Ureter (tissue), 1 donor: ENCODE data around the gene TBC1D22A. TPM values are rescaled to one million over a fixed set of nuclear protein-coding genes. Genes with fewer than 3 reads are reported as not detected.

Experiments
- DNase-seq: peaks from one replicate; pipeline ENCODE4 v3.0.0-alpha.2; 2020; ENCODE audit warnings: low spot score
- total RNA-seq: library from RNA; stranded (reverse); gene quantifications from one replicate; pipeline ENCODE4 v1.2.4, GENCODE V29; 2023
- donor health status: DM: yes; HTN: yes; CAD: no.

TBC1D22A gene
- total RNA-seq, 1 donor from 2014 or later: 32.6 TPM

DNA sequence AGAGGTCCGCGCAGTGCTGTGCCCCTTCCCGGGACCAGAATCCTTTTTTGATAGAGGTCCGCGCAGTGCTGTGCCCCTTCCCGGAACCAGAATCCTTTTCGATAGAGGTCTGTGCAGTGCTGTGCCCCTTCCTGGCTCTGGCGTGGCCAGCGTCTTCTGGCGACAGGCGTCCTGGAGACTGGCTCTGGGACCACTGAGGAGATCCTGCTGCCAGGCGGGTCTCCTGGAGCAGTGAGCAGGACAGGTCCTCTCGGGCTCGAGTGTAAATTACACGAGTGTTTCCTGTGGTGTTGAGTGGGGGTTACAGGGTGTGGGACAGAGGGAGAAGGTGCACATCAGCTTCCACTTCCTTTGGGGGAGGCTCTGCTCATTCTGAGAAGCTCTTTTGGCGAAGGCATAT is 98.1 kb downstream of the TBC1D22A start:
- DNase-seq: no peak

DNA sequence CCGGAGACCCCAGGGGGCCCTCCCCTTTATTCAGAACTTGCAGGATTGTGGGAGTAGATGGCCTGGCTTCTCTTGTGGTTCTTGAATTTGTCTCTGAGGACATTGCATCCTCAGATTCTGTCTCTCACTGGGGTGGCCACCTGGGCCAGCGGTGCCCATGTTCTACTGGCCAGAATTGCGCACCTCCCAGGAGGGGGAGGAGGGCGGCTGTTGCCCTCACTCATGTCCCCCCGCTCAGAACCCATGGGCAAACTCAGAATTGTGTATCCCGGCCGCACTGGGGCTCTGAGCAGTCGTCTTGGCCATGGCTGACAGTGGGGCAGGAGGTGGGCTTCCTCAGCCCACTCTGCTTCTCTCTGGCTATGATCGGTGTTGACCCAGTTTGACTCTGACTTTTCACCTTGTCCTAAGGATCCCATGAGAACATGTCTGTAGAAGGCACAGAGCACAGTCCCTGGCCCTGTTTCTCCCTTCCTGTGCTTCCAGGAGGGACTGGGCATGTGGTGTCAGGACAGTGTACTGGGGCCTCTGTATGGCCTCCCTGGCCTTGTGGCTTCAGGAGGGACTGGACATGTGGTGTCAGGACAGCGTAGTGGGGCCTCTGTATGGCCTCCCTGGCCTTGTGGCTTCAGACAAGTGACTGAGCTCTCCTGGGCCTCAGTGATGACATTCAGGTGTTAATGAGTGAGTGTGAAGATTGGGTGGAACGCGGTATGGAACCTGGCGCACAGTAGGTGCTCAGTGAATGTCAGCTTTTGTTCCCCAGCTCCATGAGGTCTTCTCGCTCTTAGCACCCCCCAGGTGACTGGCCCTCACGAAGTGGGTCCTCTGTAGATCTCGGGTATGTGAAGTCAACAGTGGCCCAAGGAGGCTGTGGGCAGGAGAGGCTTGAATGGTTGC is 99.3 kb downstream of the TBC1D22A start:
- DNase-seq: no peak

DNA sequence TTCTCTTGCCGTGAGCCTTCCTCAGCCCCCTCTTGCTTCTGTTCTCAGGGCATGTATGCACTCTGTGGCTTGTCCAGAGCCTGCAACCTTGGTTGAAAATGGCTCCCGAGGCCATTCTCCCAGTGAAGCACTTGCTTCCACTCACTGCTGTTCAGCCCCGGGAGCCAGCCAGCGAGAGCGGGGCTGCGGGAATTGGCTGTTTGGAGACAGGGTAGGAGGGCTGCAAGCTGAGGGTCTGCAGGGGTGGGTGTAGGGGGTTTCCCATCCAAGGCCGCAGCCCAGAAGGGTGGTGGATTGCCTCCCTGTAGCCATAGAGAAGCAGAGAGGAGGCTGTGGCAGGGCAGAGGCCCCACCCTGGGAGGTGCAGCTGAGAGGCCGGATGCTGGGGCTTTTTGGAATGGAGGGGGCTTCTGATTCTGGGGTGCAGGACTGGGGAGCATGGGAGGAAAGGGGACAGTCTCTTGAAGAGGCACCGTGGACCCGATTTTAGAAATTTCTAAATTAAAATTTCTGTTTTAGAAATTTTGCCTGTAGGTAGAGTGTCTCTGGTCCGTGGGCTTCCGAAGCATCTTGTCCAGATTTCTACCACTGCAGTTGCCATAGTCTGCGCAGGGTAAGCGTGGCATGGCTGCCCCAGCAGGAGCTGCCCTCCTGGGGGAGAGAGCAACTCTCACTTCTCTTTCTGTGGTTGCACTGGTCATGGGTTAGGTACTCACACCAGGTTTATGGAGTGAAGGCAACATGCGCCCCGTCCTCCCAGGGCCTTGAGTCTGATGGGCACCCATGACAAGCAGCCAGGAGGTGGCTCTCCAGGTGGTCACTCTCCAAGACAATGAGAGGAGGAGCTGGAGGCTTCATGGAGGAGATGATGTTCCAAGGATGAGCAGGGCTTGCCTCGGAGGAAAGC is 100.2 kb downstream of the TBC1D22A start:
- DNase-seq: no peak

DNA sequence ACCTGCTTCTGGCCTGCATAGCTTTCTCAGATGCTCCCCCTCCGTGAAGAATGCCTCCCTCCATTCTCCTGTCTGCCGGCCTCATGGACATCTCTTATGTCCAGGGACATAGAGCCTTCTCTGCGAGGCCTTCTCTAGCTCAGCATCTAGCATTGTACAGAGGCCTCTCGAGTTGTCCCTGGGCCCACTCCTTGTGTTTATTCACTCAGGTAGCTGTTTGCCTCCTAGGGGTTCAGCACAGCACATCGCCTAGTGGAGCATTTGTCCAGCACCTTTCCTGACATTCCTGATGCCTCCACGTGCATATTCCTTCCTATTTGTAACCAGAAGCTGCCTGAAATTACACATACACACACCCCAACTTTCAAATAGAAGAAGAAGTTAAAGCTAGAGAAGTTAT is 101.3 kb downstream of the TBC1D22A start:
- no peak for DNase-seq

DNA sequence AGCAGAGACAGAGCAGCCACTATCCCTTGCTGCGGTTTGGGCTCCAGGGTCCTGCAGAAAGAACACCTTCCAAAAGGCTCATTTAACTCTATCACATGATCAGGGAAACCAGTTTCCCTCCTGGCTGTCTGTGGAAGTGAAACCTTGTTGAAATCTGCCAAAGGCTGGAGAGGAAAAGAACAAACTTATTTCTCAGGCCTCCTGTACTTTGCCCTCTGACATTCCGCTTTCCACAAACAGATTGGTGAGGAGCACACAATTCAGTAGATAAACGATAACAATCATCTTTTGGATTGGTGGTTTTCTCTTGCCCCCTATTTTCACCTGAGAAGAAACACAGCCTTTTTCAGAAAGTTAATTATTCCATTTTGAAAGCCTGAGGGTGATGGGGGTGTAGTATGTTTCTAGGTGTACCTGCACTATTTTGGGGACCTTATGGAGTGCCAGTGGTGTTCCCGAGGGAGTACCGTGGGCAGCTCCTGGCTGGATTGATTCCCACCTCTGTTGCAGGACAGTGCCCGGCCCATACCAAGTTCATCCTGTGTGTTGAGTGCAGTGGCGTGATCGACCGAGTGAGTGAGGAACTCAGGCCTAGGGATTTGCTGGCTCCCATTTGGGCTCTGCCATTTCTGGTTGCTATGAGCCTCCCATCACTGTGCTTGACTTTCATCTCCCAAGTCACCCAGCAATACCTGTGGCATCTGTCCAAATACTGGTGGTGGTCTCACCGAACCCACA is 102.0 kb downstream of the TBC1D22A start:
- no peak for DNase-seq

DNA sequence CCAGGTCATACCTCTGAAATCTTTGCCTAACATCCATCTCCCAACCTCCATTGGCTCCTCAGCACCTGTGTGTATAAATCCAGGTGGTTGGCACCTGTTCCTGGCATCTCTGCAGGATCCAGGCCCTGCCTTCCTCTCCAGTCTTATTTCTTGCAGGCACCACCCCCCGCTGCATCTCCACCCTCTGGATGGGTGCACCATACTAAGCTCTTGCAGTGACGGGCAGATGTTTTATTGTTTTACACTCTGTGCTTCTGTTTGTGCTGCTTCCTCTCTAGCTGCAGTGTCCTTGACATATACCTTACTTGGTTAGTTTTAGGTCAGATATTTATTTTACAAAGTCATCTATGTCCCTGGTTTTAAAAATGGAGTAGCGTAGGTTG is 102.6 kb downstream of the TBC1D22A start:
- no peak for DNase-seq

DNA sequence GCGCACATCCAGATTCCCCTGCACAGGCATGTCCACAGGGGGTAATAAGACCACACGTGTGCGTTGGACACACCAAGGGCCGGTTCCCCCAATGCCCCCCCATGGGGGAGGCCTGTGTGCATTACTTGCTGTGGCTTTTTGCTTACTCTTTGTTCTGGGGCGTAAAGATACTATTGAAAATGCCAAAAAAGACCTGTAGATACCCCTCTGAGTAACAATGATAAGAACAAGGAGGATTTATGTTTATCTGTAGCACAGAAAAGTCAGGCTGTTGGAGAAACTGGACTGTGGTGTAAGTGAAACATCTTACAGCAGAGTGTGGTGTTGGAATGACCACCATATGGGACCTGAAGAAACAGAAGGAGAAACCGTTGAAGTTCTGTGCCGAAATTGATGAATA is 103.2 kb downstream of the TBC1D22A start:
- no peak for DNase-seq

DNA sequence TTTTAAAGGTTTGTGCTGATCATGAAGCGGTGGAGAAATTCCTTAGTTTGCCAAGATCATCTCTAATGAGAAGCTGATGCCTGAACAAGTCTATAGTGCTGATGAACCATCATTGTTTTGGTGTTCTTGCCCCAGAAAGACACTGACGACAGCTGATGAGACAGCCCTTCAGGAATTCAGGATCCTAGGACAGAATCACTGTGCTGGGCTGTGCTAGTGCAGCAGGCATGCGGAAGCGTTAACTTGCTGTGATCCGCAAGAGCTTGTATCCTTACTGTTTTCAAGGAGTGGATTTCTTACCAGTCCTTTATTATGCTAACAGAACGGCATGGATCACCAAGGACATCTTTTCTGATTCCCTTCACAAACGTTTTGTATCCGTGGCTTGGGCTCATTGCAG is 104.1 kb downstream of the TBC1D22A start:
- no peak for DNase-seq

DNA sequence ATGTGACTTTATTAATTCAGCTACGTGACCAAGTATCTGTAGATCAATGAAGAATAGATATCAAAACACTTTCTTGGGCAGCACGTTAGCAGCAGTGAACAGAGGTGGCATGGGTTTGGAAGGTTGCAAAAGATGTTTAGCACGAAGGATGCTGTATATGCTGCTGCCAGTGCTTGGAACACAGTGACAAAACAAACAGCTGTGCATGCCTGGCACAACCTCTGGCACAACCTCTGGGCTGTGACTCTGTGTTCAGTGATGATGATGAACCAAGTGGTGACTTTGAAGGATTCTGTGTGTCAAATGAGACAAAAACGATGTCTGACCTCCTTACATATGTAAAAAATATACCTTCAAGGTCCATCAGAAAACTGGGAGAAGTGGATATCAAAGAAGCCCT is 104.7 kb downstream of the TBC1D22A start:
- no peak for DNase-seq

DNA sequence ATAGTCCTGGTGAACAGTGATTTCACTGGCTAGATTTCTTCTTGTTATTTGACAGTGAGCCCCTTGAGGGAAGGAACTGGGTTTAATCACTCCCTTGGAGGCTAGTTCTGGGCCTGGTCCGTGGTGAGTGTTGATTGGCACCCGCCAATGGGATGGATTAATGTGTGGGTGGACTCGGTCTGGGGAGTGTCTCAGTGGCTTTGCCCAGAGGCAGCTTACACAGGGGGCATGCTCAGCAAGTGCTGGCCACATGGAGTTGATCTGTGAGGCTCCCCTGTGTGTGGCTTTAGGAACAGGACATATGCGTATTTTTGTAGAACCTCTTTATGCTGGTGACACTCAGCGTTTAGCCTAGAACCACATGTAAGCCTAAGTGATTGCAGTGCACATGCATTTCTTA is 106.9 kb downstream of the TBC1D22A start:
- DNase-seq: no peak

DNA sequence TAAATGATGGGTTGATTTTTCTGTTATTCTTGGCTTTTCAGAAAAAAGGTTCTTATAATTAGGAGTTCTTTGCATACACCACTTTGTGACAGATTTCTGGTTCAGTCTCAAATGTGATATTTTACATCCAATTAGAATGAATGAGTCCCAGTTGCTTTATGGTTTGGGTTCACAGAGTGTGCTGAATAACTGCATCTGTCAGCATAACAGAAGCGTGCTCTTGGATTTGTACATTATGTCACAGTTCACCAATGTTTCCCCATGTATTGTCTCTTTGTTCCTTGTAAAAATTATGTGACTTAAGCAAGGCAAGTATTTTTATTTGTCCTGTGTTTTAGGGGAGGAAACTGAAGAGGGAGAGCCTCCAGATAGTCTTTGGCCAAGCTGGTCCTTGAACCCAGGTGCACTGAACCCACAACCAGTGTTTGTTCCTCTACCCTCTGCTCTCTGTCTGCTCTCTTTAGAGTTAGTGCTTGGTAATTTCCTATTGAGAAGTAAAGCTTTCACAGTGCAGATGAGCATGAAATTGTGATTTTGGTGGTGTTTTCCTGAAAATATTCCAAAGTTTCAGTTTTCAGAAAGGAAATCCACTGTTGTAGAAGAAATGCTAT is 107.5 kb downstream of the TBC1D22A start:
- no peak for DNase-seq

DNA sequence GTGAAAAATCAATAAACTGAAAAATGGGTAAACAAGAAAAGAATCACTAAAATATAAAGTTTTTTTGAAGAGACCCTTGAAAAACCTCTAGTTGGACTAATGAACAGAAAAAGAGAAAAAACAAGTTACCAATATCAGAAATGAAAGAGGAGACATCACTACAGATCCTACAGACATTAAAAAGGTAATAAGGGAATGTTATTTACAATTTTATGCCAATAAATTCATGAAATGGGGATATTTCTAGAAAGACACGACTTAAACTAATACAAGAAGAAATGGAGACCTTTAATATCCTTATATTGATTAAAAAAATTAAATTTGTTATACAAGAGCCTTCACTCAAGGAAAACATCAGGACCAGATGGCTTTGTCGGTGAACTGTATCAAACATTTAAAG is 109.4 kb downstream of the TBC1D22A start:
- no peak for DNase-seq

DNA sequence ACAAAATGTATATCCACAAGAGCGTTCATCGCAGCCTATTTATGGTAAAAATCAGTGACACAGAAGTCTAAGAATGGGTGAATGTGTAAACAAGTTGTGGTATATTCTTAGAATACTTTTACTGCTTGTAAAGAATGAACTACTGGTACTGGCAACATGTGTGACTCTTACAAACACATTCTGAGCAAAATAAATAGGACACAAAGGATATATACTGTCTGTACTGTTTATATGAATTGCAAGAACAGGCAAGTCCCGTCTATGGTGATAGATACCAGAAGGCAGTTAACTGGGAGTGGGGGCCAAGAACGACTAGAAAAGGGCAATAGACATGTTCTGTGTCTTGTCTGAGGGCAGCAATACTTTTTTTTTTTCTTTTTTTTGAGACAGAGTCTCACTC is 112.6 kb downstream of the TBC1D22A start:
- no peak for DNase-seq

DNA sequence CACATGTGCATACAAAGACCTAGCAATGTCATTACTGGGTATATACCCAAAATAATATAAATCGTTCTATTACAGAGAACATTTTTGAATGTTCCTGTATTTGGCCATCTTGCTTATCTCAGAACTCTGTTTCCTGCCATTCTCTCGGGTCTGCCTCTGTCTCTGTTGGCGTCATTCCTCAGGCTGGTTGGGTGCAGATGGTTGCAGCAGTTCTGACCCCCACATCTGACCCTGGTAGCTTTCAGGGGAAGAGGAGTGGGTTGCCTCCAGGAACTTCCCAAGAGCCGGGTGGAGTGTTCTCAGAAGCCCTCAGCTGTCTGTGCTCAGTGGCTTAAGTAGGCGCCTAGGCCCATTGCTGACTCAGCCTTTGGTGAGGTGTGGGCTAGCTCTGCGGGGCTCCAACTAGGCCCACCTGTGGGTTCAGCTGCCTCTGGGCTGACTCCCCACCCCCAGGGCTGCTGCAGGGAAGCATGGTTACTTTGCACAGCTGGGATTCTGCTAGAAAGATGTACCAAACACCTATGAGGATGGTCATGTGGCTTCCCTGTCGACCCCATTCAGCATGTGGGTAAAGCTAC is 114.0 kb downstream of the TBC1D22A start:
- no peak for DNase-seq

DNA sequence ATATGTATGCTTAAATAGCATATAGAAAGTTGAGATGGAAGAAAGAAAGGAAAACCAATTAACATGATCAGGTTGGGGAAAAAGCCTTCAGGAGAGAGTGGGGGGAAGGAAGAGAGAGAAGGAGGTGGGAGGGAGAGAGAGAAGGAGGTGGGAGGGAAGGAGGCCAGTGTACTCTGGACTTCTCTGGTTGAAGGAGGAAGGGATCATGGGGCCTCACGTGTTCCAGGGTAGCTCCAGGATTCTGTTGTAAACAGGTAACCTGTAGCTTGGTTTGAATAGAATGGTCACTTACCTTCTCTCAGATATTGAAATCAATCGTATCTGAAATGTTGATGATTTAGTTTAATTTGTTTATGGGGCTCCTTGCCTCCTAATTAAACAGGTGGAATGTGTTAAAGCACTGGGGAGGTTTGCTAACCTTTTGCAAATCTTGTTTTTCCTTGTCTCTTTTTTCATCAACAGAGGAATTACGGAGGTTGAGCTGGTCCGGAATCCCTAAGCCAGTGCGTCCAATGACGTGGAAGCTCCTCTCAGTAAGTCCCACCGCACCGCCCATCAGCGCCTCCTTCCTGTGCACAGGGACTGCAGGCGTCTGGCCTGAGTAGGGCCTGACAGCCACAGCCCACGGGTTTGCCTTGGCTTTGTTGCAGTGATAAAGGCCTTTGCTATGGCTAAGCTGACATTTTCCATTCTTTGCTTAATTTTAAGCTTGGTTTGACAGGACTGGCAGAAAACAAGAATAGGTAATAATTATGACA is 115.9 kb downstream of the TBC1D22A start:
- no peak for DNase-seq

DNA sequence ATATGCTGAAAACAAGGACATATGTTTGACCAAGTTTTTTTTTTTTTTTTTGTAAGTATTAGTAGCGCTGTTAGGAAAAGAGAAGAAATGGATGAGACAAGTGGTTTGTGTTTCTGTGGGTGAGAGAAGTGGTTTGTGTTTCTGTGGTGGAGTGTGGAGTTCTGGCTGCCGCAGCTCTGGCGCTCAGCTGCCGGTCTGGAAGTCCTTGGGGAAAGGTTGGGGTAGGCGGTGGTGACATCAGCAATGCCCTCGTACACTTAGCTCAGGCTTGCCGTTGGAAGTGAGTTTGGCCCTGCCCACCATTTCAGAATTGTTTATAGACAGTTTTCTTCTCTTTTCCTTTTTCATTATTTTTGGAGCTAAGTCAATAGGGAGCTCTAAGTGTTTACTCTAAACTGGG is 116.6 kb downstream of the TBC1D22A start:
- no peak for DNase-seq

DNA sequence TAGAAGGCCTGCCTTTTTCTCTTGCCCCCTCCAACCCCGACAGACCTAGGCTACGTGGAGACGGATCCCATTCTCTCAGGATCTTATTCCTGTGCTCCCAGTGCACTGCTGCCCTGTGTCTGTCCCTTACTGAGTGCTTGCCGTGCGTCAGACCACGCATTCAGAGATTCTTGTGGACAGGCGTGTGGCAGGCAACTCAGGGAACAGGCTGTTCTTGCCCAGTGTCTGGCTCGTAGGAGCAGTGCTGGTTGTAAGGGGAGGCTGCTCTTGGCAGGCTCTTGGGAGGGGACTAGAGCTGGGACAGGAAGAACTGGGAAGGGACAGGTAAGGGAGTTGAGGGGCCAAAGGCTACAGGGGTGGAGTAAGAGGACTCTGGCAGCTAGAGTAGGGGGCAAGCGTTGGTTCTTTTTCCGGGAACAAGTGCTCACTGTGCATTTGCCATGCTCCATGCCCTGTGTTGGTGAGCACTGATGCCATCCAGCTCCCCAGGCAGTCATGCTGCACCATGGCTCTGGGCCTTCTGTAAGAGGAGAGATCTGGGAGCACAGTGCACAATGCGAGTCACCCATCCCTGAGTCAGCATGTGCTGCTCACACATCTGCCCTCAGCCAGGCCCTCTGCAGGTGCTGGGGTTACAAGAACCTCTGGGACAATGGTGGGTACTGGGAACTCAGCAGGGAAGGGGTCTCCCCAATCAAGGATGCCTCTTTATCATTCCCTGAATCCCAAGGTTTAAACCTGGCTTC is 119.1 kb downstream of the TBC1D22A start:
- DNase-seq: no peak

DNA sequence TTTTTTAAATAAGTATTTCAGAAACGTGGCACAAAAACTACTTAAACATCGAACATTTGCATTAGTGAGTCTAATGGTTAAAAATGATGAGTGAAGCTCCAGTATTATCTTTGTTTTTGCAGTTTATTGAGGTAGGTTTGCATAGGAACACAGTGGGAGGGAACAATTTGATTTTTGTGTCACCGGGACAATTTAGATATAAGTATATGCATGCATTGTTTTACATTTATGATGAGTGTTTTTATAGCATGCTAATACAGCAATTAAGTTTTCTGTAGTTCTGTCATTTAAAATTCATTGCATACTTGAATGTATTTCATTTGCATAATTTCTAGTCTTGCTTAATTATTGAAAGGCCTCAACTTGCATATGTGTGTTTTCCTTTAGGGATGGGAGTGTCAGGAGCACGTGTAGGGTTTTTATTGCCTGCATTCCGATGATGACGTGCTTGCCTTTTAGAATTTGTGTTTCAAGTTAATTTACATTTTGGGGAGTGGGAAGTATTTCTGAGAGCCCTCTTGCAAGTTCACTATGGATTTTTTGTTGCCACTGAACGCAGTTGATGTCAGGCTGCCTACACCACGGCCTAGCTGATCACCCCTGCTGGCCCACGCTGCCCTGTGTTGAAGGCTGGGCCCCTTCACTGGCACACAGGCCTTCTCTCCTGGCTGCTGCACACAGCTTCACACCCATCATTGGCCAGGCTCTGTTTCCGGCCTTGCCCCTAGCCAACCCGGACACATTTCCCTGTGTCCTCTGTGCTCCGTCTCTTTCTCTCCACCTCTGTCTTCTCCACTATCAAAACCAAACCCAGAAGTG is 120.9 kb downstream of the TBC1D22A start:
- no peak for DNase-seq

DNA sequence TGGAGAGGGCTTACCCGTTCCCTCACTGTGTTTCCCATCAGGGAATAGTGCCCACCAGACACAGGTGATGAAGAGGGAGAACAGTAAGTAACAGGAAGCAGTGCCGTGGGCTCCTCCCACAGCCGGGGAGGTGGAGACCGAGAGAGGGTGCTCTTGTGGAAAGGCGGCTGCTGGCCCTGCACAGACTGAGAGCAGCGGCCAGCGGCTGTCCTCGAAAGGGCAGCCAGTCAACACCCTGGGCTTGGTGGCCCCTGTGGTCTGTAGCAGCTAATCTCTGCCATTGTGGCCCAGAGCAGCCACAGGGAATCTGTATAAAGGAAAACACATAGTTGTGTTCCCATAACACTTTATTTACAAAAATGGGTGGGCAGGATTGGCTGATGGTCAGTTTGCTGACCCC is 121.9 kb downstream of the TBC1D22A start:
- no peak for DNase-seq
